GM23338 (cell line): ENCODE results near the gene TMEM121. TPM values are rescaled to one million over a fixed set of nuclear protein-coding genes. Genes with fewer than 3 reads are reported as not detected.
"Not testable (repeated sequence)": the region's sequence is repeated elsewhere in the genome, so short reads cannot be mapped to it uniquely, and the experiment has no call there.

Experiments used
- ATAC-seq: fragments of 200-7000 bp; cut with Tn5 transposase; 3 replicates; pipeline ENCODE4 v1.9.1; 2020
- DNase-seq: peaks from one replicate; pipeline ENCODE4 v3.0.0-alpha.2; 2015; ENCODE audit warnings: low spot score
- H2AFZ ChIP-seq: fragments of 200-600 bp; sonication (generic); 2 replicates; pipeline ENCODE4 v1.8.0; 2016; ENCODE audit warnings: antibody characterized with exemption, mild to moderate bottlenecking, moderate library complexity
- H3F3A ChIP-seq: fragments of 200-600 bp; sonication (generic); replicated peaks from 2 replicates; pipeline ENCODE4 v1.8.0; 2017; ENCODE audit warnings: antibody characterized with exemption, mixed run types, low read depth
- H3K27ac ChIP-seq: fragments of 200-600 bp; sonication (generic); 2 replicates; pipeline ENCODE4 v1.6.1; 2016; ENCODE audit warnings: low read depth
- H3K27me3 ChIP-seq: fragments of 200-600 bp; sonication (generic); 2 replicates; pipeline ENCODE4 v1.8.0; 2016; ENCODE audit warnings: mild to moderate bottlenecking, mixed run types, moderate library complexity; ENCODE audit not compliant: insufficient read depth
- H3K36me3 ChIP-seq: fragments of 200-600 bp; sonication (generic); 2 replicates; pipeline ENCODE4 v1.8.0; 2016; ENCODE audit warnings: mild to moderate bottlenecking; ENCODE audit not compliant: insufficient read depth
- H3K4me1 ChIP-seq: fragments of 200-600 bp; sonication (generic); 2 replicates; pipeline ENCODE4 v1.8.0; 2016; ENCODE audit warnings: mild to moderate bottlenecking, moderate library complexity; ENCODE audit not compliant: insufficient read depth
- H3K4me2 ChIP-seq: fragments of 200-600 bp; sonication (generic); 2 replicates; pipeline ENCODE4 v1.7.1; 2017; ENCODE audit warnings: mixed run types
- H3K4me3 ChIP-seq: fragments of 200-600 bp; sonication (generic); 2 replicates; pipeline ENCODE4 v1.6.1; 2016; ENCODE audit warnings: mixed run types
- H3K79me2 ChIP-seq: fragments of 200-600 bp; sonication (generic); replicated peaks from 2 replicates; pipeline ENCODE4 v1.8.0; 2017; ENCODE audit warnings: mild to moderate bottlenecking; ENCODE audit not compliant: insufficient read depth
- H3K9me2 ChIP-seq: fragments of 200-600 bp; sonication (generic); 2 replicates; pipeline ENCODE4 v1.8.0; 2017; ENCODE audit not compliant: insufficient read depth
- H4K20me1 ChIP-seq: fragments of 200-600 bp; sonication (generic); replicated peaks from 2 replicates; pipeline ENCODE4 v1.8.0; 2017; ENCODE audit warnings: mild to moderate bottlenecking; ENCODE audit not compliant: insufficient read depth
- H3K27ac Mint-ChIP-seq: 2 replicates; pipeline ENCODE4 v1.8.0; 2020; ENCODE audit warnings: inconsistent platforms, mild to moderate bottlenecking, moderate library complexity, mixed read lengths
- H3K27me3 Mint-ChIP-seq: 3 replicates; pipeline ENCODE4 v1.8.0; 2022; ENCODE audit warnings: low read depth, mild to moderate bottlenecking, moderate library complexity, mixed read lengths, inconsistent platforms; ENCODE audit not compliant: insufficient read depth, poor library complexity
- H3K36me3 Mint-ChIP-seq: 3 replicates; pipeline ENCODE4 v1.8.0; 2021; ENCODE audit warnings: low read depth, mild to moderate bottlenecking, inconsistent platforms, moderate library complexity, mixed read lengths
- H3K4me1 Mint-ChIP-seq: 3 replicates; pipeline ENCODE4 v1.8.0; 2020; ENCODE audit warnings: mild to moderate bottlenecking, inconsistent platforms, mixed read lengths
- H3K4me3 Mint-ChIP-seq: 3 replicates; pipeline ENCODE4 v1.8.0; 2021; ENCODE audit warnings: moderate library complexity, mild to moderate bottlenecking, inconsistent platforms, mixed read lengths
- H3K9me3 Mint-ChIP-seq: 3 replicates; pipeline ENCODE4 v1.8.0; 2020; ENCODE audit warnings: moderate library complexity, mild to moderate bottlenecking, inconsistent platforms, mixed read lengths
- CREB1 ChIP-seq: fragments of 250-450 bp; sonication (Bioruptor Pico); IDR thresholded peaks from 2 replicates; pipeline ENCODE4 v1.5.0; 2020; ENCODE audit warnings: low read depth, mild to moderate bottlenecking, moderate library complexity
- ETS1 ChIP-seq: IDR thresholded peaks from 2 replicates; pipeline ENCODE4 v1.6.1; 2016; ENCODE audit warnings: antibody characterized with exemption
- EZH2phosphoT487 ChIP-seq: fragments of 200-600 bp; sonication (generic); IDR thresholded peaks from one replicate; pipeline ENCODE4 v1.8.1; 2018; ENCODE audit warnings: antibody characterized with exemption; ENCODE audit not compliant: unreplicated experiment
- JUNB ChIP-seq: IDR thresholded peaks from one replicate; pipeline ENCODE4 v1.6.1; 2016; ENCODE audit warnings: antibody characterized with exemption; ENCODE audit not compliant: unreplicated experiment
- NANOG ChIP-seq: IDR thresholded peaks from 2 replicates; pipeline ENCODE4 v1.6.1; 2016; ENCODE audit warnings: antibody characterized with exemption, borderline replicate concordance
- POLR2AphosphoS5 ChIP-seq: IDR thresholded peaks from 2 replicates; pipeline ENCODE4 v1.6.1; 2016; ENCODE audit warnings: antibody characterized with exemption, low read depth
- STAT1 ChIP-seq: IDR thresholded peaks from one replicate; pipeline ENCODE4 v1.6.1; 2016; ENCODE audit warnings: antibody characterized with exemption; ENCODE audit not compliant: unreplicated experiment
- ZNF114 ChIP-seq: fragments of 250-450 bp; sonication (Bioruptor Pico); IDR thresholded peaks from 2 replicates; pipeline ENCODE4 v1.5.0; 2020; ENCODE audit warnings: mild to moderate bottlenecking, moderate library complexity
- ZNF462 ChIP-seq: fragments of 250-450 bp; sonication (Bioruptor Pico); IDR thresholded peaks from 2 replicates; pipeline ENCODE4 v1.5.0; 2020; ENCODE audit warnings: mild to moderate bottlenecking, moderate library complexity
- polyA plus RNA-seq: library from polyadenylated mRNA; unstranded; fragments of >200 nt; fragmentation: Nextera tagmentation; extraction: Ambion mirVana; gene quantifications from 2 replicates; pipeline ENCODE4 v1.2.1, GENCODE V29; 2016
- total RNA-seq: library from RNA; depleted of rRNA; stranded (reverse); fragments of >200 nt; shearing (Covaris generic); gene quantifications from 2 replicates; pipeline ENCODE4 v1.2.3, GENCODE V29; 2014

Gene TMEM121
- total and polyA plus RNA-seq, 2 experiments from 2014 or later = 0.13 to 1.3 TPM

DNA sequence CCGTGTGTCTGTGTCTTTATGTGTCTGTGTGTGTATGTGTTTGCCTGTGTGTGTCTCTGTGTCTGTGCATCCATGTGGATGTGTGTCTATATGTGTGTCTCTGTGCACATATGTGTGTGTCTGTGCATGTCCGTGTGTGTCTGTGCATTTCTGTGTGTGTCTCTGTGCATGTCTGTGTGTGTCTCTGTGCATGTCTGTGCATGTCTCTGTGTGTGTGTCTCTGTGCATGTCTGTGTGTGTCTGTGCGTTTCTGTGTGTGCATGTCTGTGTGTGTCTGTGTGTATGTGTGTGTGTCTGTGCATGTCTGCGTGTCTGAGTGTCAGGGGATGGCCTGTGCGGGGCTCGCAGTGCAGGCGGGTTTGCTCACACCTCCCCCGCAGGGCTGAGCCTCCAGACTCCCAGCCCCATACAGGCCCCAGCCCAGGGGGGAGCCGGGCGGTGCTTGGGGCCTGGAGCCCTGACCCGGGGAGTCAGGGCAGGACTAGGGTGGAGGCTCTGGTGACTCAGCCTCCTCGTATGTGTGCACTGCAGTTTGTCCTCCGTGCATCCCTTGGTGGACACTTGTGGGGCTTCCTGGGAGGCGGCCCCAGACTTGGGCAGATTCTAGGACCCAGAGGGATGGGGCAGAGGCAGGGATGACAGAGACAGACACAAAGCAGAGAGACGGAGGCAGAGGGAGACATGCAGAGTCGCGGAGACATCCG, 41.9 kb downstream of the TMEM121 start:
- not testable (repeated sequence) for H3K27ac Mint-ChIP-seq

GRCh38 chr14:105568859-105569766, 42.7 kb downstream of the TMEM121 start:
- no peaks in the 10 kb centered on the region for H3K79me2 ChIP-seq
- H2AFZ ChIP-seq = no peak overlapping the region
- no peak overlapping the region for H3K4me2 ChIP-seq
- no peaks in the 10 kb centered on the region for H3K9me2 ChIP-seq
- no peaks in the 10 kb centered on the region for H3K36me3 ChIP-seq
- H3K27ac Mint-ChIP-seq = no peak overlapping the region
- ATAC-seq (no peak), DNase-seq (no peak)
- H3K4me1 Mint-ChIP-seq = no peaks in the 10 kb centered on the region
- H3K36me3 Mint-ChIP-seq = peaks cover 45% of the 10 kb centered on the region
- no peaks in the 10 kb centered on the region for H3F3A ChIP-seq
- H3K4me3 Mint-ChIP-seq = no peak overlapping the region
- H3K4me3 ChIP-seq = no peak overlapping the region
- peaks cover 13% of the 10 kb centered on the region for H3K27me3 Mint-ChIP-seq
- peaks cover 61% of the 10 kb centered on the region for H3K9me3 Mint-ChIP-seq
- no peaks in the 10 kb centered on the region for H3K4me1 ChIP-seq
- no peak overlapping the region for H3K27ac ChIP-seq
- no peaks in the 10 kb centered on the region for H4K20me1 ChIP-seq
- H3K27me3 ChIP-seq = no peaks in the 10 kb centered on the region
- TF ChIP-seq NANOG (no peak), POLR2AphosphoS5 (no peak), JUNB (no peak), STAT1 (no peak), CREB1 (no peak), EZH2phosphoT487 (no peak), ETS1 (no peak), ZNF114 (CRISPR knock-in tag) (no peak), ZNF462 (CRISPR knock-in tag) (no peak)

More for the DNA sequence above, 41.9 kb downstream of the TMEM121 start:
- Mint-ChIP-seq H3K9me3 (peaks cover 61% of the 10 kb centered on the region), H3K36me3 (peaks cover 41% of the 10 kb centered on the region), H3K27me3 (peaks cover 11% of the 10 kb centered on the region)
- H2AFZ ChIP-seq, H3K36me3 ChIP-seq, DNase-seq, H3K4me2 ChIP-seq, H3K27me3 ChIP-seq, H3K4me1 Mint-ChIP-seq, H3F3A ChIP-seq, H3K4me1 ChIP-seq, H3K4me3 ChIP-seq, H4K20me1 ChIP-seq, ATAC-seq, H3K4me3 Mint-ChIP-seq, H3K27ac ChIP-seq, H3K79me2 ChIP-seq, H3K9me2 ChIP-seq: not testable (repeated sequence)
